ENCODE measurements around the gene IGF2.

DNA sequence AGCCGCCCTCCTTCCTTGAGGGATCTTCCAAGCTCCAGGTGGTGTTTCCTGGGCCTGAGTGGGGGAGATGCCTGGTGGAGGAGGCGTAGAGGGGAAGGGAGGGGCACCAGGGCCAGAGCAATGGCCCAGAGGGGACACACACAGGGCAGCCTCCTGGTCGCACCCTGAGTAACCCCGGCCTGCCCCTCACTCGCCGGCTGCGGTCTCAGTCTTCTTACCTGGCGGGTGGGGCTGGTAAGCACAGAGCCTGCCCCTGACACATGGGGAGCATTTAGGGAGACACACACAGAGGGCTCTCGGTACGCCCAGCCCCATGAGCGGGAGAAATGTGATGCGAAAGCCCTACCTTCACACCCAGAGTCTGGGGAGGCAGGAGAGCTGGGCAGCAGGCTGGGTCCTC lies 23.9 kb downstream of the IGF2 start:
- TF ChIP-seq, protein P1, sequence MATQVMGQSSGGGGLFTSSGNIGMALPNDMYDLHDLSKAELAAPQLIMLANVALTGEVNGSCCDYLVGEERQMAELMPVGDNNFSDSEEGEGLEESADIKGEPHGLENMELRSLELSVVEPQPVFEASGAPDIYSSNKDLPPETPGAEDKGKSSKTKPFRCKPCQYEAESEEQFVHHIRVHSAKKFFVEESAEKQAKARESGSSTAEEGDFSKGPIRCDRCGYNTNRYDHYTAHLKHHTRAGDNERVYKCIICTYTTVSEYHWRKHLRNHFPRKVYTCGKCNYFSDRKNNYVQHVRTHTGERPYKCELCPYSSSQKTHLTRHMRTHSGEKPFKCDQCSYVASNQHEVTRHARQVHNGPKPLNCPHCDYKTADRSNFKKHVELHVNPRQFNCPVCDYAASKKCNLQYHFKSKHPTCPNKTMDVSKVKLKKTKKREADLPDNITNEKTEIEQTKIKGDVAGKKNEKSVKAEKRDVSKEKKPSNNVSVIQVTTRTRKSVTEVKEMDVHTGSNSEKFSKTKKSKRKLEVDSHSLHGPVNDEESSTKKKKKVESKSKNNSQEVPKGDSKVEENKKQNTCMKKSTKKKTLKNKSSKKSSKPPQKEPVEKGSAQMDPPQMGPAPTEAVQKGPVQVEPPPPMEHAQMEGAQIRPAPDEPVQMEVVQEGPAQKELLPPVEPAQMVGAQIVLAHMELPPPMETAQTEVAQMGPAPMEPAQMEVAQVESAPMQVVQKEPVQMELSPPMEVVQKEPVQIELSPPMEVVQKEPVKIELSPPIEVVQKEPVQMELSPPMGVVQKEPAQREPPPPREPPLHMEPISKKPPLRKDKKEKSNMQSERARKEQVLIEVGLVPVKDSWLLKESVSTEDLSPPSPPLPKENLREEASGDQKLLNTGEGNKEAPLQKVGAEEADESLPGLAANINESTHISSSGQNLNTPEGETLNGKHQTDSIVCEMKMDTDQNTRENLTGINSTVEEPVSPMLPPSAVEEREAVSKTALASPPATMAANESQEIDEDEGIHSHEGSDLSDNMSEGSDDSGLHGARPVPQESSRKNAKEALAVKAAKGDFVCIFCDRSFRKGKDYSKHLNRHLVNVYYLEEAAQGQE (IDR thresholded peaks at IDR 0.05; ENCODE audit: insufficient read depth in 1 of 2, low read depth in 2 of 2, low read length in 1 of 2), result no peak
- TF ChIP-seq, protein P2, sequence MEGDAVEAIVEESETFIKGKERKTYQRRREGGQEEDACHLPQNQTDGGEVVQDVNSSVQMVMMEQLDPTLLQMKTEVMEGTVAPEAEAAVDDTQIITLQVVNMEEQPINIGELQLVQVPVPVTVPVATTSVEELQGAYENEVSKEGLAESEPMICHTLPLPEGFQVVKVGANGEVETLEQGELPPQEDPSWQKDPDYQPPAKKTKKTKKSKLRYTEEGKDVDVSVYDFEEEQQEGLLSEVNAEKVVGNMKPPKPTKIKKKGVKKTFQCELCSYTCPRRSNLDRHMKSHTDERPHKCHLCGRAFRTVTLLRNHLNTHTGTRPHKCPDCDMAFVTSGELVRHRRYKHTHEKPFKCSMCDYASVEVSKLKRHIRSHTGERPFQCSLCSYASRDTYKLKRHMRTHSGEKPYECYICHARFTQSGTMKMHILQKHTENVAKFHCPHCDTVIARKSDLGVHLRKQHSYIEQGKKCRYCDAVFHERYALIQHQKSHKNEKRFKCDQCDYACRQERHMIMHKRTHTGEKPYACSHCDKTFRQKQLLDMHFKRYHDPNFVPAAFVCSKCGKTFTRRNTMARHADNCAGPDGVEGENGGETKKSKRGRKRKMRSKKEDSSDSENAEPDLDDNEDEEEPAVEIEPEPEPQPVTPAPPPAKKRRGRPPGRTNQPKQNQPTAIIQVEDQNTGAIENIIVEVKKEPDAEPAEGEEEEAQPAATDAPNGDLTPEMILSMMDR (IDR thresholded peaks at IDR 0.05), result no peak

All from Panc1 (cell line).